ENCODE measurements around the gene FMNL2.

Gene FMNL2

GRCh38 chr2:152394326-152394725, 59.4 kb downstream of the FMNL2 start:
- H3K27me3 Mint-ChIP-seq (ENCODE audit: low read depth) = peaks cover 23% of the 10 kb centered on the region
- H3K4me3 Mint-ChIP-seq = no peak overlapping the region
- no peak overlapping the region for H3K27ac Mint-ChIP-seq
- no peaks in the 10 kb centered on the region for H3K9me3 Mint-ChIP-seq
- H3K4me1 Mint-ChIP-seq (ENCODE audit: low read depth) = peaks cover 6% of the 10 kb centered on the region
- H3K36me3 Mint-ChIP-seq (ENCODE audit: low read depth) = no peaks in the 10 kb centered on the region
- DNase-seq (ENCODE audit: low spot score) = no peak

GRCh38 chr2:152395103-152395502, 60.1 kb downstream of the FMNL2 start:
- no peak for DNase-seq (ENCODE audit: low spot score)
- peaks cover 28% of the 10 kb centered on the region for H3K27me3 Mint-ChIP-seq (ENCODE audit: low read depth)
- peaks cover 12% of the 10 kb centered on the region for H3K4me1 Mint-ChIP-seq (ENCODE audit: low read depth)
- H3K27ac Mint-ChIP-seq = no peak overlapping the region
- no peaks in the 10 kb centered on the region for H3K36me3 Mint-ChIP-seq (ENCODE audit: low read depth)
- no peak overlapping the region for H3K4me3 Mint-ChIP-seq
- H3K9me3 Mint-ChIP-seq = no peaks in the 10 kb centered on the region

- Mint-ChIP-seq H3K27ac (no peak overlapping the region), H3K4me1 (ENCODE audit: low read depth) (peaks cover 12% of the 10 kb centered on the region), H3K4me3 (no peak overlapping the region), H3K27me3 (ENCODE audit: low read depth) (peaks cover 28% of the 10 kb centered on the region), H3K36me3 (ENCODE audit: low read depth) (no peaks in the 10 kb centered on the region), H3K9me3 (no peaks in the 10 kb centered on the region)
- DNase-seq (ENCODE audit: low spot score) = no peak
Measured at GRCh38 chr2:152395572-152395971, 60.6 kb downstream of the FMNL2 start.

- Mint-ChIP-seq H3K4me1 (ENCODE audit: low read depth) (peaks cover 14% of the 10 kb centered on the region), H3K27me3 (ENCODE audit: low read depth) (peaks cover 28% of the 10 kb centered on the region), H3K27ac (no peak overlapping the region), H3K4me3 (no peak overlapping the region), H3K9me3 (no peaks in the 10 kb centered on the region), H3K36me3 (ENCODE audit: low read depth) (no peaks in the 10 kb centered on the region)
- no peak for DNase-seq (ENCODE audit: low spot score)
Measured at GRCh38 chr2:152396051-152396511, 61.1 kb downstream of the FMNL2 start.

- no peak for DNase-seq (ENCODE audit: low spot score)
- H3K27ac Mint-ChIP-seq = no peak overlapping the region
- no peaks in the 10 kb centered on the region for H3K9me3 Mint-ChIP-seq
- H3K4me3 Mint-ChIP-seq = no peak overlapping the region
- H3K27me3 Mint-ChIP-seq (ENCODE audit: low read depth) = peaks cover 28% of the 10 kb centered on the region
- H3K4me1 Mint-ChIP-seq (ENCODE audit: low read depth) = peaks cover 19% of the 10 kb centered on the region
- no peaks in the 10 kb centered on the region for H3K36me3 Mint-ChIP-seq (ENCODE audit: low read depth)
Measured at GRCh38 chr2:152396763-152397162, 61.8 kb downstream of the FMNL2 start.

GRCh38 chr2:152399003-152399402, 64.0 kb downstream of the FMNL2 start:
- Mint-ChIP-seq H3K27ac (no peak overlapping the region), H3K9me3 (no peaks in the 10 kb centered on the region), H3K27me3 (ENCODE audit: low read depth) (peaks cover 25% of the 10 kb centered on the region), H3K36me3 (ENCODE audit: low read depth) (no peaks in the 10 kb centered on the region), H3K4me3 (no peak overlapping the region), H3K4me1 (ENCODE audit: low read depth) (peaks cover 34% of the 10 kb centered on the region)
- no peak for DNase-seq (ENCODE audit: low spot score)

GRCh38 chr2:152400607-152401214, 65.7 kb downstream of the FMNL2 start:
- peaks cover 46% of the 10 kb centered on the region for H3K4me1 Mint-ChIP-seq (ENCODE audit: low read depth)
- H3K27me3 Mint-ChIP-seq (ENCODE audit: low read depth) = peaks cover 25% of the 10 kb centered on the region
- no peak overlapping the region for H3K27ac Mint-ChIP-seq
- no peak for DNase-seq (ENCODE audit: low spot score)
- no peaks in the 10 kb centered on the region for H3K9me3 Mint-ChIP-seq
- no peaks in the 10 kb centered on the region for H3K36me3 Mint-ChIP-seq (ENCODE audit: low read depth)
- H3K4me3 Mint-ChIP-seq = no peak overlapping the region

- Mint-ChIP-seq H3K4me1 (ENCODE audit: low read depth) (peaks cover 68% of the 10 kb centered on the region), H3K27ac (peak overlapping the region; percentile 72), H3K4me3 (peak overlapping the region; percentile 59), H3K9me3 (no peaks in the 10 kb centered on the region), H3K27me3 (ENCODE audit: low read depth) (peaks cover 15% of the 10 kb centered on the region), H3K36me3 (ENCODE audit: low read depth) (no peaks in the 10 kb centered on the region)
- peak; percentile 65 for DNase-seq (ENCODE audit: low spot score)
Measured at GRCh38 chr2:152402780-152403759, 68.1 kb downstream of the FMNL2 start.

GRCh38 chr2:152405206-152406118, 70.5 kb downstream of the FMNL2 start:
- DNase-seq (ENCODE audit: low spot score) = no peak
- Mint-ChIP-seq H3K9me3 (no peaks in the 10 kb centered on the region), H3K27ac (no peak overlapping the region), H3K4me3 (no peak overlapping the region), H3K36me3 (ENCODE audit: low read depth) (no peaks in the 10 kb centered on the region), H3K4me1 (ENCODE audit: low read depth) (peaks cover 56% of the 10 kb centered on the region), H3K27me3 (ENCODE audit: low read depth) (peaks cover 2% of the 10 kb centered on the region)

GRCh38 chr2:152406119-152406835, 71.3 kb downstream of the FMNL2 start:
- H3K36me3 Mint-ChIP-seq (ENCODE audit: low read depth) = no peaks in the 10 kb centered on the region
- H3K27me3 Mint-ChIP-seq (ENCODE audit: low read depth) = peaks cover 2% of the 10 kb centered on the region
- H3K9me3 Mint-ChIP-seq = no peaks in the 10 kb centered on the region
- peaks cover 53% of the 10 kb centered on the region for H3K4me1 Mint-ChIP-seq (ENCODE audit: low read depth)
- peak overlapping the region; percentile 47 for H3K27ac Mint-ChIP-seq
- no peak for DNase-seq (ENCODE audit: low spot score)
- H3K4me3 Mint-ChIP-seq = peak overlapping the region; percentile 71

GRCh38 chr2:152406836-152407161, 71.8 kb downstream of the FMNL2 start:
- H3K9me3 Mint-ChIP-seq = no peaks in the 10 kb centered on the region
- DNase-seq (ENCODE audit: low spot score) = no peak
- peaks cover 50% of the 10 kb centered on the region for H3K4me1 Mint-ChIP-seq (ENCODE audit: low read depth)
- peak overlapping the region; percentile 42 for H3K27ac Mint-ChIP-seq
- H3K27me3 Mint-ChIP-seq (ENCODE audit: low read depth) = peaks cover 2% of the 10 kb centered on the region
- no peaks in the 10 kb centered on the region for H3K36me3 Mint-ChIP-seq (ENCODE audit: low read depth)
- H3K4me3 Mint-ChIP-seq = peak overlapping the region; percentile 71

GRCh38 chr2:152407204-152407721, 72.3 kb downstream of the FMNL2 start:
- Mint-ChIP-seq H3K4me3 (peak overlapping the region; percentile 71), H3K27ac (peak overlapping the region; percentile 42), H3K9me3 (no peaks in the 10 kb centered on the region), H3K36me3 (ENCODE audit: low read depth) (no peaks in the 10 kb centered on the region), H3K27me3 (ENCODE audit: low read depth) (peaks cover 2% of the 10 kb centered on the region), H3K4me1 (ENCODE audit: low read depth) (peaks cover 49% of the 10 kb centered on the region)
- DNase-seq (ENCODE audit: low spot score) = peak; percentile 44

- H3K4me1 Mint-ChIP-seq (ENCODE audit: low read depth) = peaks cover 44% of the 10 kb centered on the region
- no peak for DNase-seq (ENCODE audit: low spot score)
- H3K9me3 Mint-ChIP-seq = no peaks in the 10 kb centered on the region
- H3K4me3 Mint-ChIP-seq = peak overlapping the region; percentile 71
- peaks cover 2% of the 10 kb centered on the region for H3K27me3 Mint-ChIP-seq (ENCODE audit: low read depth)
- peak overlapping the region; percentile 42 for H3K27ac Mint-ChIP-seq
- no peaks in the 10 kb centered on the region for H3K36me3 Mint-ChIP-seq (ENCODE audit: low read depth)
Measured at GRCh38 chr2:152407806-152408205, 72.8 kb downstream of the FMNL2 start.

All from T-helper 2 cell treated with Interferon-gamma antibody and Interleukin-4, amounts not matched to agents 5 μg/mL and 100 μg/mL, for 36 hours (primary cell).